GM23338 (cell line): ENCODE results near the gene EEA1. TPM values are rescaled to one million over a fixed set of nuclear protein-coding genes. Genes with fewer than 3 reads are reported as not detected.

Experiments used
- ATAC-seq: fragments of 200-7000 bp; cut with Tn5 transposase; 3 replicates; pipeline ENCODE4 v1.9.1; 2020
- DNase-seq: peaks from one replicate; pipeline ENCODE4 v3.0.0-alpha.2; 2015; ENCODE audit warnings: low spot score
- H2AFZ ChIP-seq: fragments of 200-600 bp; sonication (generic); 2 replicates; pipeline ENCODE4 v1.8.0; 2016; ENCODE audit warnings: antibody characterized with exemption, mild to moderate bottlenecking, moderate library complexity
- H3F3A ChIP-seq: fragments of 200-600 bp; sonication (generic); replicated peaks from 2 replicates; pipeline ENCODE4 v1.8.0; 2017; ENCODE audit warnings: antibody characterized with exemption, mixed run types, low read depth
- H3K27ac ChIP-seq: fragments of 200-600 bp; sonication (generic); 2 replicates; pipeline ENCODE4 v1.6.1; 2016; ENCODE audit warnings: low read depth
- H3K27me3 ChIP-seq: fragments of 200-600 bp; sonication (generic); 2 replicates; pipeline ENCODE4 v1.8.0; 2016; ENCODE audit warnings: mild to moderate bottlenecking, mixed run types, moderate library complexity; ENCODE audit not compliant: insufficient read depth
- H3K36me3 ChIP-seq: fragments of 200-600 bp; sonication (generic); 2 replicates; pipeline ENCODE4 v1.8.0; 2016; ENCODE audit warnings: mild to moderate bottlenecking; ENCODE audit not compliant: insufficient read depth
- H3K4me1 ChIP-seq: fragments of 200-600 bp; sonication (generic); 2 replicates; pipeline ENCODE4 v1.8.0; 2016; ENCODE audit warnings: mild to moderate bottlenecking, moderate library complexity; ENCODE audit not compliant: insufficient read depth
- H3K4me2 ChIP-seq: fragments of 200-600 bp; sonication (generic); 2 replicates; pipeline ENCODE4 v1.7.1; 2017; ENCODE audit warnings: mixed run types
- H3K4me3 ChIP-seq: fragments of 200-600 bp; sonication (generic); 2 replicates; pipeline ENCODE4 v1.6.1; 2016; ENCODE audit warnings: mixed run types
- H3K79me2 ChIP-seq: fragments of 200-600 bp; sonication (generic); replicated peaks from 2 replicates; pipeline ENCODE4 v1.8.0; 2017; ENCODE audit warnings: mild to moderate bottlenecking; ENCODE audit not compliant: insufficient read depth
- H3K9me2 ChIP-seq: fragments of 200-600 bp; sonication (generic); 2 replicates; pipeline ENCODE4 v1.8.0; 2017; ENCODE audit not compliant: insufficient read depth
- H4K20me1 ChIP-seq: fragments of 200-600 bp; sonication (generic); replicated peaks from 2 replicates; pipeline ENCODE4 v1.8.0; 2017; ENCODE audit warnings: mild to moderate bottlenecking; ENCODE audit not compliant: insufficient read depth
- H3K27ac Mint-ChIP-seq: 2 replicates; pipeline ENCODE4 v1.8.0; 2020; ENCODE audit warnings: inconsistent platforms, mild to moderate bottlenecking, moderate library complexity, mixed read lengths
- H3K27me3 Mint-ChIP-seq: 3 replicates; pipeline ENCODE4 v1.8.0; 2022; ENCODE audit warnings: low read depth, mild to moderate bottlenecking, moderate library complexity, mixed read lengths, inconsistent platforms; ENCODE audit not compliant: insufficient read depth, poor library complexity
- H3K36me3 Mint-ChIP-seq: 3 replicates; pipeline ENCODE4 v1.8.0; 2021; ENCODE audit warnings: low read depth, mild to moderate bottlenecking, inconsistent platforms, moderate library complexity, mixed read lengths
- H3K4me1 Mint-ChIP-seq: 3 replicates; pipeline ENCODE4 v1.8.0; 2020; ENCODE audit warnings: mild to moderate bottlenecking, inconsistent platforms, mixed read lengths
- H3K4me3 Mint-ChIP-seq: 3 replicates; pipeline ENCODE4 v1.8.0; 2021; ENCODE audit warnings: moderate library complexity, mild to moderate bottlenecking, inconsistent platforms, mixed read lengths
- H3K9me3 Mint-ChIP-seq: 3 replicates; pipeline ENCODE4 v1.8.0; 2020; ENCODE audit warnings: moderate library complexity, mild to moderate bottlenecking, inconsistent platforms, mixed read lengths
- CREB1 ChIP-seq: fragments of 250-450 bp; sonication (Bioruptor Pico); IDR thresholded peaks from 2 replicates; pipeline ENCODE4 v1.5.0; 2020; ENCODE audit warnings: low read depth, mild to moderate bottlenecking, moderate library complexity
- ETS1 ChIP-seq: IDR thresholded peaks from 2 replicates; pipeline ENCODE4 v1.6.1; 2016; ENCODE audit warnings: antibody characterized with exemption
- EZH2phosphoT487 ChIP-seq: fragments of 200-600 bp; sonication (generic); IDR thresholded peaks from one replicate; pipeline ENCODE4 v1.8.1; 2018; ENCODE audit warnings: antibody characterized with exemption; ENCODE audit not compliant: unreplicated experiment
- JUNB ChIP-seq: IDR thresholded peaks from one replicate; pipeline ENCODE4 v1.6.1; 2016; ENCODE audit warnings: antibody characterized with exemption; ENCODE audit not compliant: unreplicated experiment
- NANOG ChIP-seq: IDR thresholded peaks from 2 replicates; pipeline ENCODE4 v1.6.1; 2016; ENCODE audit warnings: antibody characterized with exemption, borderline replicate concordance
- POLR2AphosphoS5 ChIP-seq: IDR thresholded peaks from 2 replicates; pipeline ENCODE4 v1.6.1; 2016; ENCODE audit warnings: antibody characterized with exemption, low read depth
- REST ChIP-seq: IDR thresholded peaks from one replicate; pipeline ENCODE4 v1.6.1; 2018; ENCODE audit warnings: antibody characterized with exemption; ENCODE audit not compliant: unreplicated experiment
- STAT1 ChIP-seq: IDR thresholded peaks from one replicate; pipeline ENCODE4 v1.6.1; 2016; ENCODE audit warnings: antibody characterized with exemption; ENCODE audit not compliant: unreplicated experiment
- polyA plus RNA-seq: library from polyadenylated mRNA; unstranded; fragments of >200 nt; fragmentation: Nextera tagmentation; extraction: Ambion mirVana; gene quantifications from 2 replicates; pipeline ENCODE4 v1.2.1, GENCODE V29; 2016
- total RNA-seq: library from RNA; depleted of rRNA; stranded (reverse); fragments of >200 nt; shearing (Covaris generic); gene quantifications from 2 replicates; pipeline ENCODE4 v1.2.3, GENCODE V29; 2014

Gene EEA1
- total and polyA plus RNA-seq, 2 experiments from 2014 or later = 10.0 to 41.1 TPM

- Histone ChIP-seq H2AFZ (no peak overlapping the region), H3F3A (no peaks in the 10 kb centered on the region), H3K4me3 (no peak overlapping the region), H4K20me1 (no peaks in the 10 kb centered on the region), H3K27me3 (no peaks in the 10 kb centered on the region), H3K27ac (no peak overlapping the region), H3K79me2 (no peaks in the 10 kb centered on the region), H3K36me3 (no peaks in the 10 kb centered on the region), H3K9me2 (0 out of 2 replicates have a peak, but pooled peaks cover 6% of the 10 kb centered on the region), H3K4me1 (peaks cover 12% of the 10 kb centered on the region), H3K4me2 (no peak overlapping the region)
- H3K9me3 Mint-ChIP-seq = no peaks in the 10 kb centered on the region
- no peak overlapping the region for H3K27ac Mint-ChIP-seq
- TF ChIP-seq REST (no peak), JUNB (no peak), STAT1 (no peak), NANOG (no peak), CREB1 (CRISPR knock-in tag) (no peak), ETS1 (no peak), EZH2phosphoT487 (no peak)
- H3K4me1 Mint-ChIP-seq = peaks cover 15% of the 10 kb centered on the region
- no peaks in the 10 kb centered on the region; the same call in 2 of the 3 replicates for H3K36me3 Mint-ChIP-seq
- peak; percentile 38; the same call in 2 of the 3 replicates for ATAC-seq
- DNase-seq = peak; percentile 5
- H3K4me3 Mint-ChIP-seq = no peak overlapping the region
- H3K27me3 Mint-ChIP-seq = no peaks in the 10 kb centered on the region
Measured at GRCh38 chr12:92739113-92739512, 190.0 kb downstream of the EEA1 start.

GRCh38 chr12:92737855-92738850 lies 190.9 kb downstream of the EEA1 start:
- no peaks in the 10 kb centered on the region for H3F3A ChIP-seq
- no peaks in the 10 kb centered on the region for H3K27me3 ChIP-seq
- ATAC-seq (peak; percentile 55), DNase-seq (no peak)
- no peaks in the 10 kb centered on the region for H3K27me3 Mint-ChIP-seq
- no peaks in the 10 kb centered on the region for H4K20me1 ChIP-seq
- no peaks in the 10 kb centered on the region for H3K9me3 Mint-ChIP-seq
- H3K4me3 Mint-ChIP-seq = no peak overlapping the region
- H3K36me3 ChIP-seq = no peaks in the 10 kb centered on the region
- no peak overlapping the region for H3K4me3 ChIP-seq
- peaks cover 12% of the 10 kb centered on the region for H3K4me1 ChIP-seq
- H2AFZ ChIP-seq = peak overlapping the region; percentile 76
- H3K4me1 Mint-ChIP-seq = peaks cover 15% of the 10 kb centered on the region
- 0 out of 2 replicates have a peak, but pooled peaks cover 6% of the 10 kb centered on the region for H3K9me2 ChIP-seq
- no peak overlapping the region for H3K27ac ChIP-seq
- no peak for TF ChIP-seq REST
- TF ChIP-seq POLR2AphosphoS5 = no peak
- TF ChIP-seq JUNB = no peak
- no peak overlapping the region for H3K27ac Mint-ChIP-seq
- no peaks in the 10 kb centered on the region for H3K79me2 ChIP-seq
- H3K4me2 ChIP-seq = no peak overlapping the region
- H3K36me3 Mint-ChIP-seq = no peaks in the 10 kb centered on the region
